NT2/D1 (cell line): ENCODE results near the gene DSC2.

Experiments
- YY1 ChIP-seq: IDR thresholded peaks from 2 replicates; pipeline ENCODE4 v1.6.1; 2011; ENCODE audit not compliant: insufficient read length, insufficient read depth
- ZNF274 ChIP-seq: IDR thresholded peaks from 2 replicates; pipeline ENCODE4 v1.6.1; 2011; ENCODE audit warnings: mild to moderate bottlenecking, low read depth, low read length

DNA sequence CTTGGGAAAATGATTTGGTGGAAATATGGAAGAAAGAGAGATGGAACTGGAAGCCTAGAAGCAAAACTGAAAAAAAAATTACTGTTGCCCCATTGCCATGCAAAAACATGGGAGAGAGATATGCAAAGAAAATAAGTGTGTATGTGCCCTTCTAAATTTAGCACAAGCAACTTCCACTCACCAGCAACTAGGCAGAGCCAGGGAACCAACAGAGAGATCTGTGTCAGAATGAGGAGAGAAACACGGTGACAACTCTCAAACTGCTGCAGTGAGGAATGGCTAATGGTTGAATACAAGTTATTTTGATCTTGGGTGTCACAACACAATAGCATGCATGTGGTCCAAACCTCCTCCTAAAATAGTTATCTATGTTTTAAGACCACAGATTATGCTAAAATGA is 10.9 kb downstream of the DSC2 start:
- no peak for TF ChIP-seq YY1
- TF ChIP-seq ZNF274, result no peak
